Activated CD8-positive, alpha-beta memory T cell treated with anti-CD3 and anti-CD28 coated beads, Interleukin-2, amount 50 U/mL, for 1 hour (primary cell): Measurements from ENCODE around the gene OGFOD1.

Source experiments
- DNase-seq: peaks from one replicate; pipeline ENCODE4 v3.0.0-alpha.2; 2020; ENCODE audit errors: extremely low read depth

The OGFOD1 gene

DNA sequence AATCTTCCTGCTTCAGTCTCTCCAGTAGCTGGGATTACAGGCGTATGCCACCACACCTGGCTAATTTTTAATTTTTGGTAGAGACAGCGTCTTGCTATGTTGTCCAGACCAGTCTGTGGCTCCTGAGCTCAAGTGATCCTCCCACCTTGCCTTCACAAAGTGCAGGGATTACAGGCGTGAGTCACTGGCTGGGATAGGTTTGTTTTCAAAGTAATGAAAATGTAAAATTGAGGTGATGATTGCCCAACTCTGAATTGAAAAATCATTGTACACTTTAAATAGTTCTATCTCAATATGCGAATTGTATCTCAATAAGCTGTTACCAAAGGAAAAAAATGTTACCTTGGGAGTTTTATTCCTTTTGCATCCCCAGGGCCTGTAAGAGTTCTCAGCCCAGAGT, 24.8 kb upstream of the OGFOD1 start:
- DNase-seq: no peak

DNA sequence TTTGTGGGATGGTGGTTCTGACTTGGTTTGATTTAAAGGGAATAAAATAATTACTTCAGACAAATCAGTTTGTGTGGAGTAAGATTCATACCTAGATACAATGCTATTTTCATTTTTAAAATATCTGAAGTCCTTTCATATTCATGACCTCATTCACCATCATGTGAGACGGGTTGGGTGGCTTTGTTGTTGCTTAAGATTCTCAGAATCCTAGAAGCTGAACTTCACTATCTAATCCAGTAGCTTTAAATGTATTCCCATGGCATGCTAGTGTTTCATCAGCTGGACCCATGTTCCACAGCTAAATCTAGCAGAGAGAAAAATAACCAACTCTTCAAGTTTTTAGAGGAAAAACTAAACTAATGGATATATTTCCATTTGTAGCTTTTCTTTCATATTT, 23.3 kb upstream of the OGFOD1 start:
- no peak for DNase-seq

DNA sequence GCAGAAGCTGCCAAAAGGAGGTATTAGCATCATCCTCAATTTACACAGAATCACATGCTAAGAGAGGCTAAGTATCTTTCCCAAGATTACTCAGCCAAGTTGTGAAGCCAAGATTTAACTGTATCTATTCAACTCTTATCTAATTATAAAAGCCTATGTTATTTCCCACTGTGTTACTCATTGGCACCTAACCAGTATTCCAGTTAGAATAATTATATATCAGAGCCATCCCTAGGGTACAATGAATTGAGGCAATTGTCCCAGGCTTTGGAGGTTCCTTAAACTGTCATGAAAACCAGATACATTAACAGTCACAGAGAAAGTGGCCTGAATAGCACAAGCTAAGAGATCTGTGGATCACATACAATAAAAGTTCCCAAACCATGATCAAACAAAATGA, 15.1 kb upstream of the OGFOD1 start:
- no peak for DNase-seq

DNA sequence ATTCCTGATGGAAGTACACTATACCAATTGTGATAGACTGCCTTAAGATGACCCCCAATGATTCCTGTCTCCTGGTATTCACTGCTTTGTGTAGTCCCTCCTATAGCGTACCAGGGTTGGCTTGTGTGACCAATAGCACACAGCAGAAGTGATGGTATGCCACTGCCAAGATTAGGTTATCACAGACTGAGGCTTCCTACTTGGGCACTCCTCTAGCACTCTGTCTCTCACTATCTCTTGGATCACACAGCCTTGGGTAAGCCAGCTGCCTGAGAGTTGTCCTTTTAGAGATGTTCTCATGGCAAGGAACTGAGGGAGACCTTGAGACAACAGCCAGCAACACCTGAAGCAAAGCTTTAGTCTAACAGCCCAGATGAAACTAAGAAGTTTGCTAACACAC, 13.3 kb upstream of the OGFOD1 start:
- no peak for DNase-seq

DNA sequence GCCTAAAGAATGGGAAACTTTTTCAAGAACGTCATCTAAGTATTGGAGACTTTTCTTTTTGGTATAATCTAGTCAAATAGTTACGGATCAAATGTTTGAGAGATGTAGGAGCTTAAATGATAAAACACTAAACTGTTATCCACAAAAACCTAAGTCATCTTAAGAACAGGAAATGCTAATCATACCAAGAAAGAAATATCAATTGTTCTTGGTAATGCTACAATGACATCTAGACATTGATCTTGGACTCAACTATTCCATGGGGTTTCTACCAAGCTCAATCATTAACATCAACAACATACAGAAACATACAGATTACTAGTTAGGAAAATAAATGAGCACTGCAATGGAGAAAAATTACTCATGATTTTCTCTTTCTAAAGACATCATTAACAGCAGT, 4.1 kb upstream of the OGFOD1 start:
- no peak for DNase-seq

DNA sequence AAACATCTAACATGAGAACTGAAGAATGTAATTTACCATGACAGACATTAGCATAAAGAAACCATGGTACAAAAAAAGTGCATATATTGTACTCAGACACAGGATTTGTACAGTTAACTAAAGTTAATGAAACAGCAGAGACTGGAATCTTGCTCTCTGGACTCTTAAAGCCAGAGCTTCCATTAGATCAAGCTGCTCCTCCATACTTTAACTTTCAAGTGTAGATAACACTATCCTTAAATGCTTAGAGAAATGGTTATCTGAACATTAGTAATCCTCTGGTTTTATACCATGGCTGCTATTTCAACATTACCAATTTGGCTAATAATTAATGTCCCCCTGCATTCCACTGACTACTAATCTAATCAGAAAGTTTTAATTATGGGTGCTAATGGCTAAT, 3.3 kb upstream of the OGFOD1 start:
- DNase-seq: no peak

DNA sequence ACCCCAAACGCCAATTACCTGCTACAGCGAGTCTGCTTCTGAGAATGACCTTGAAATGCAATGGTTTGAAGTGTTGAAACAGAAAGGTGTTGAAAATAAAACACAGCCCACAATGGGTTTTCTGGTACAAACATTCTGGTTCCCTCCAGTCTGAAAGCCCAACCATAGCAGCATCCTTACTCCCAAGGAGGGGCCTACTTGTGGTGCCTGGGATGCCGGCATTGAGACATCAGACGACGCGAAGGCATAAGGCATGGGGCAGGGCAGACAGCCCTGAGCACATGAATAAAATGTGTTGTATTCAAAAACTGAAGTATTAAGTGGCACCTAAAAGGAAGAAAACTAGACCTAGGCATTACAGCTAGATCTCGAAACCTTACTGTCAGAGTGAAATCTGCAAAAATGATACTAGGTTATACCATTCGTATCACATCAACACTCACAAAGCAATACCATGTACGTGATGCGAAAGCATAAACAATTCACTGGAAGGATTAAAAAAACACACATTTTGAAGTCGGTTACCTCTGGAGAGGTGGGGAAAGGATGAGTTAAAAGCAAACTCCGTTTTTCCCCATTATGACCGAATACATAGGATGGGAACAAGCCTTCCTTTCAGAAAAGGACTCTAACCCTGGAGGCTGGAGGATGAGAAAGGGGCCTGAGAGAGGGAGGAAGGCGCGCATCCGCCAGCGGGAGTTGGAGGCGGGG, 924 bp upstream of the OGFOD1 start:
- DNase-seq: no peak

DNA sequence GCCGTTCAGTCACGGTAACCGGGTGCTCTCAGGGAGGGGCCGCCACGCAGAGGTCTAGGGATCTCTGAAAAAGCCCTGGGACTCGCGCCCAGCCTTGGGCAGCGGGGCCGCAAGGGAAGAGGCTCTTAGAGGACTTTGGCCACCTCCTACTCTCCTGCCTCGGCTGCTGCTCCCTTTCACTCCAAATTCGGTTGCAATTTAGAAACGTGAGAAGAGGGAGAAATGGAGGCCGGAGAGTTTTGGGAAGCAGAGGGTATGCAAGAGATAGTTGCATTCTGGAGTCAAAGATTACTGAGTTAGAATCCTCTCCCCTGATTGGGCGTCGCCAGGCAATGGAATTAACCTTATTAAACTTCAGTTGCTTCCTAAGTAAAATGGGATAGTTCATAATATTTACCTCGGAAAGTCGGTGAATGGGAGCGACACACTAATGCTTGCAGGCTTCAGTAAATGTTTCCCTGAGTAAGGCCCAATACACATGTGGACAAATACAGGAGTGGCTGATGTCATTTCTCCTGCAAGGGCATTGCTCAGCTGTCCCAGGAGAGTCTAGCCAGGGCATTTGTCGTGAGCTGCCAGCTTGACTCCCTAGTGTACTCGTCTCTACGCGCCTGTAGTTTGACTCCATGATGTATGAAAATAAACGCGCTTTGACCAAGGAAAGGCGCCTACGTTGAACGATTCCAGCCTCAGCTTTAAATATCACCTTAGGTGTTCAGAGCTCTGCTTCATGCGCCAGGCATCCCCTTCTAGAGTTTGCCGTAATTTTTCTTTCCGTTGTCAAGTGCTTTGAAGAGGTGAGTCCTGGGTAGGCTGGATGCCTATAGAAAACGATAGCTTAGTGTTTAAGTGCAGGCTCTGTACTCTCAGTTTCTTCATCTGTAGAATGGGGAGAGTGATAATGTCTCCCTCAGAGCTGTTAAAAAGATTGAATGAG, 667 bp downstream of the OGFOD1 start:
- no peak for DNase-seq

DNA sequence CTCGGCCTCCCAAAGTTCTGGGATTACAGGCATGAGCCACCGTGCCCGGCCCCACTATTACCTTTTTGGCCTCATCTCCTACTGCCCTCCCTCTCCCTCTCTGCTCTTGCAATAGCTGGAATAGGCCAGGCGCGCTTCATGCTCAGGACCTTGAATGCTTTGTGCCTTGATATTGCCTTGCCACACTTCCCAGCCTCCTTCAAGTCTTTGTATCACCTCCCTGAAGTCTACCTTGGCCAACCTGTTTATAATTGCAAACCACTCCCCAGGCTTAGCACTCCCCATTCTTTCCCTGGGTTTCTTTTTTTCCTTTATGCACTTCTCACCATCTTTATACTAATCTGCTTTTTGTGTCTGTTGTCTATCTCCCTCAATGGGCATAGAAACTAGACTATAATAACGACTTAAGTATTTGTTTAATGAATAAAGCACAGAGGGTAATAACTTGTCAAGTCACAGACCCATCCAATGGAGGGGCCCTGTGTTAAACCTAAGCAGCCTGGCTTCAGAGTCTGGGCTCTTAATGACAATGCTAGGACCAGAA, 6.6 kb downstream of the OGFOD1 start:
- no peak for DNase-seq

DNA sequence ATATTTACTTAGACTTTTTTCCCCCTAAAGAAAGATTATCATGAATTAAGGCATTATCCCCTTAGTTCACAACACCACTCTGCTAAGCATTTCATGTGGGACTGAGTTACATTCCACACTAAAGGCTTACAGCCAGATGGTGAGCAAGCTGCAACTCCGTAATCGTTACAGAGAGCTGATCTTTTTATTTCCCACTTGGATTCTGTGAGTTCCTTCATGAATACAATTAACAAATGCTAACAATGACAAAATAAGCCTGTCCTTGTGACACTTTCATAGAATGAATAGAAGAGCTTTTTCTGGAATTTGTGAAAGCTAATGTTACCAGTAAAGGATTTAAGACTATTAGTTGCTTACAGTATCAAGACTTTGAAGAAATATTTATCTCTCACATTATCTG, 8.7 kb downstream of the OGFOD1 start:
- no peak for DNase-seq

DNA sequence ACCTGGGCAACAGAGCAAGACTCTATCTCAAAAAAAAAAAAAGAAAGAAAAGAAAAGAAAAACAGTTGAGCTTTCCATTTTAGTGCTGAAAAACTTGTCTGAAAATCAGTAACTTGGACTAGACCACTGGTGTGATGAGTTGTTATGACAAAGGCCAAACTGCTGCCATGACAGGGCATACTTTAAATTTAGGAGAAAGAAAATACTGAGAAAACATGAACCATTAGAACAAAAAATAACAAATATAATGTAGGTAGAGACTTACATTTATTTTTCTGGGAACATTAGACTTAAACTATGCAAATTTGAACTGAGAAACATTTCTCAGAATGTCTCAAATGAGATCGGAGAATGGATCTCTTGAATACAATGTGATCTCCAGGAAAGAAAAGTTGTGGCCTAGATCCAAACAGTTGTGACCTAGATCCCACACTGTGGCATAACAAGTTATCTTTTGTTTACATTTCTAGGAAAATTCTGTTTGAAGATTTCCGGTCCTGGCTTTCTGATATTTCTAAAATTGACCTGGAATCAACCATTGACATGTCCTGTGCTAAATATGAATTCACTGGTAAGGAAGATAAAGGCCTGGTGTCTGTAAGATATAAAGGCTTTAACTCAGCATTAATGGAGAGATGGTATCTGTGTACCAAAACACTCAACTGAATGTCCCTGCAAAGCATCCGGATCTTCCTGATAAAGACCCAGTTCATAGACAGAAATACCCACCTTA, 10.9 kb downstream of the OGFOD1 start:
- DNase-seq: no peak

DNA sequence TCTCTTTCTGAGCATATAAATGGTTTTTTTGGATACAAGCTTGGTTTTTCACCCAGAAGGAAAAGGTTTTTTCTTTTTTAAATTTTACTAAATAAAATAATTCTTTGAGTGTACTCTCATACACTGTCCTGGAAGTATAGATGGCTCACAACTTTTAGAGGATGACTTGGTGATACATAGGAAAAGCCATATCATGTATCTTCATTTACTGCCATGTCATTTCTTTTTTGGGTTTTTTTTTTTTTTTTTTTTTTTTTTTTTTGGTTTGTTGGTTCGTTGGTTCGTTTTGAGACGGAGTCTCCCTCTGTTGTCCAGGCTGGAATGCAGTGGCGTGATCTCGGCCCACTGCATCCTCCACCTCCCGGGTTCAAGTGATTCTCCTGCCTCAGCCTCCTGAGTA, 11.8 kb downstream of the OGFOD1 start:
- DNase-seq: no peak

DNA sequence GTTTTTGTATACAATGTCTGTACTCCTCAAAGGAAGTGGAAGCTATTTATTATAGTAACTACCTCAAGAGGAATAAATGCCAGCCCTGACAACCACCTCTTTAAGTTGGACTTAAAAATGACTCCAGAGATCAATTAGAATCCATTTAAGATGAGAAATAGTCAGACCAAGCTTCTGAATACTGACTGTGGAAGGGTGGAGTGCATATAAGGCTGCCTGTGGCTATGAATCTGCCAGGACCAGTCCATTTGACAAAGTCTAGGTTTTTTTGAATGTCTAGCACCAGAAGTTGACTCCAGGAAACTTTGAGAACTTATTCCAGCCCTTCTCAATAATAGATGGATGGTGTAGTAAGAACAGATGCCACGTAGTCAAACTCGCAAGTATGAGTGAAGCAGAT, 15.0 kb downstream of the OGFOD1 start:
- no peak for DNase-seq

DNA sequence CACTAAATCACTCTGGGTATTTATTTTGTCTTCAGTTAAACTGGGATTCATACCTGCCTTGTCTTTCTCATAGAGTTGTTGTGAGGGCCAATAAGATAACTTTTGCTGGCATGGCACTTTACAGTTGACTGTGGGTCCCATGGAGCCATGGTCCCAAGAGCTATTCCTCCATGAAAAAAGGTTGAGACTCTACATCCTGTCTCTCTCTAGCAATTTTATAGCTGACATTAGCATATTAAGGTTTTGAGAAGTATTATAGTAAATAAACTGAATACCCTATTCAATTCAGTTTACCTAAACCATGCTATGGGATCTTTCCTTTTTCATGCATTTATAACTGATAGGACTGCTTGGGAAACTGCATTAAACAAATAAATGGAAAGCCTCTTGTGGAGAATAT, 17.4 kb downstream of the OGFOD1 start:
- no peak for DNase-seq

DNA sequence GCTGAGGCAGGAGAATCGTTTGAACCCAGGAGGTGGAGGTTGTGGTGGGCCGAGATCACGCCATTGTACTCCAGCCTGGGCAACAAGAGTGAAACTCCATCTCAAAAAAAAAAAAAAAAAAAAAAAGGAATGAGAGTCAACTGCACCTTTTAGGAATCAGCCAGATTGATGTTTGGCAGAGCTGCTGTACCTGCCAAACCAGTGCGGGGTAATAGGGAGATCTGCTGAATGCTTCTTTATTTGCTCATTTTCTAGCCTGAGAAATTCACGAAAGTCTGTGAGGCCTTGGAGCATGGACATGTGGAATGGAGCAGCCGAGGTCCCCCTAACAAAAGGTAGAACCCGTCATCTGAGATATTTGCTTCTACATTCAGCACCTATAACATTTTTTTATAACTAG, 18.4 kb downstream of the OGFOD1 start:
- no peak for DNase-seq

DNA sequence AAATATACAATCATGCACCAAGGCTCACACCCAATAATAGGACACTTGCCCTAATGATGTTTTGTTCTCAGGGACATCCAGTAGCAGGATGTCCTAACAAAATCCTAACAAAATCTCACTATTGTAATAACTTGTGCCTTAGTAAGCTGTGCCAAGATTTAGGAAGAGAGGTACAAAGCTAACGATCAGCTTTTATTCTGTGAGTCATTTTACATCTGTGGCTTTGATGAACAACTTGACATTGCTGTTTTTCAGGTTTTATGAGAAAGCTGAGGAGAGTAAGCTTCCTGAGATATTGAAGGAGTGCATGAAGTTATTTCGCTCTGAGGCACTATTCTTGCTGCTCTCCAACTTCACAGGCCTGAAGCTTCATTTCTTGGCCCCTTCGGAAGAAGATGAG, 18.9 kb downstream of the OGFOD1 start:
- no peak for DNase-seq

DNA sequence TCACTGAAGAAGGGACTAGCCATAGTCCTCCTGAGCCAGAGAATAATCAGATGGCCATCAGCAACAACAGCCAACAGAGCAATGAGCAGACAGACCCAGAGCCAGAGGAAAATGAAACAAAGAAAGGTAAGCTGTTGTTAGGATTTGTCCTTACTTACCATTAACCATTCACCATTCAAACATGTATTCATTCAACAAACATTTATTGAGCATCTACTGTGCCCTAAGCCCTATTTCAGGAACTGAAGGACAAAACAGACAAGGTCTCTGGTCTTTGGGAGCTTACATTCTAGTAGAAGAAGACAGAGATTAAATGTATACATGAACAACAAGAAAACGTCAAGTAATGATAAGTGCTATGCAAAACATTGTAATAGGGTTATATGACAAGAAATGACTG, 19.3 kb downstream of the OGFOD1 start:
- DNase-seq: no peak

DNA sequence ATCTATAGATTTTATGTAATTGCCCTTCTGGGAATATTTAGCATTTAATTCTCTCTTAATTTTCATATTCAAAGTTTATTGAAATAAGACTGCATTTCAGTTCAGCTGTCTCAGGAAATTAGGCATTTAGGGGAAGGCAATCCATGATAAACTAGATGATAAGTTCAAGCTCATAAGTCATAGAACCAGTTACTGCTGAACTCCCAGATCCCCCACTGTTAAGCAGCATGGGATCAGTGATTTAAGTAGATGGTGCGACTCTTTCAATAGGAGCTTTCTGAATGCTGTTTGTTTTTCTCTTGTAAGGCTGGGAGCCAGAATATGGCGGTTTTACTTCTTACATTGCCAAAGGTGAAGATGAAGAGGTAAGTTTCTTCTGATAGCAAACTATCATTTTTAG, 23.8 kb downstream of the OGFOD1 start:
- no peak for DNase-seq

DNA sequence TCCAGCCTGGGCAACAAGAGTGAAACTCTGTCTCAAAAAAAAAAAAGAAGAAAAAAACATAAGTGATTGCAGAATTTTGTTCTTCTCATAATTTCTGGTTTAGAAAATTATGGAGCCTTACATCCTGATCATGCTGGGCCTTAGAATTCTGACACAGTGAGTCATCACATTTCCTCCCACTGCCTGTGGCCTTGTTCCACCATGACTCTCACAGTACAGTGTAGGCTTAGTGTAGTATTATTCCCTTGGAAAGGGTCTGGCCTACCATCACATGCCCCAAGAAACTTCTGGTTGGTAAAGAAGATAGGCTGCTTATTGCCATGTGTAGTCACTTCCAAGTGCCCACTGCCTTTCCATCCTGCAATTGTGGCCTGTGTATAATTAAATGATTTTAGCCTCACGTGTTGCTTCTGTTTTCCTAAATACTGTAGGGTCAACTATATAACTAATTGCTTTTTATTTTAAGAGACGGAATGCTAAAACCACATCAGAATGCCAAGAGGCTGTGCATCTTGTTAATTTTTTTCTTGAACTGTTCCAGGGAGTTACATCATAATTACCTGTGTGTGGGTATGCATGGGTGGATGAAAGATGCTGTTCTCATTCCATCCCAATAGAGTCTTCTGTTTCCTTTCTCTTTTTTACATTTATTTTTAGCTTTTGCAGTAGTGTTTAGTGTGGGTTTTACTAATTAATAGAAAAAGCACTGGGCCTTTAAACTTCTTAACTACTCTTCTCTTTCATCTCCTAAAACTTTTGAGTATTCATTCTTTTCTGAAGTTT, 25.9 kb downstream of the OGFOD1 start:
- no peak for DNase-seq

DNA sequence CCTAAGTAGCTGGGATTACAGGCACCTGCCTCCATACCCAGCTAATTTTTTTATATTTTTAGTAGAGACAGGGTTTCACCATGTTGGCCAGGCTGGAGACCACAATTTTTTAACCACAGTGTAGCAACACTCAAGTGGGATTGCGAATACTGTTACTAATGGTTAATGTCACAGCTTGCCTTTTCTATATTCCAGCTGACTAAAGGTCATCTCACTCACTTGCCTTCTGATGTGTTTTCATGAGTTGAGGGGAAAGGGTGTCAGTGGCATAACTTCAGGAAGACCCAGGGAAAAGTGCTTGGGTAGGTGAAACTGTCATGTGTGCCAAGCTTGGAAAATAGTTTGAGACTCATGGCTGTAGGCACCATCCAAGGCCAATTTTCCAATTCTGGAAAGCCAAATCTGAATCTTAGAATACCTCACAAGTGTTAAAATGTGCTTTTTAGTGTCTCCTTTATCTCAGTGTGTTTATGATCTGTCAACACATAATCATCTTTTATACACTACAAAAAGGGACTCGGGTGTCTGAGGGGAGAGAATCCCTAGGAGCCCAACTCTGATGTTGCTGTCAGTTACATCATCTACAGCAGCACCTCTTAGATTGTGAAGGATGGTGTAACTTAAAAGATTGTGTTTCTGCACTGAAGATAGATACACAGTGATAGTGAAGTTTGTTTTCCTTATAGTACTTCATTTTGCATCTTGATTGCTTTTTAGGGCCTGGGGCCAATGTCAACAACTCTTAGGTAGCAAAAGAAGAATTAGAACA, 27.1 kb downstream of the OGFOD1 start:
- DNase-seq: no peak

DNA sequence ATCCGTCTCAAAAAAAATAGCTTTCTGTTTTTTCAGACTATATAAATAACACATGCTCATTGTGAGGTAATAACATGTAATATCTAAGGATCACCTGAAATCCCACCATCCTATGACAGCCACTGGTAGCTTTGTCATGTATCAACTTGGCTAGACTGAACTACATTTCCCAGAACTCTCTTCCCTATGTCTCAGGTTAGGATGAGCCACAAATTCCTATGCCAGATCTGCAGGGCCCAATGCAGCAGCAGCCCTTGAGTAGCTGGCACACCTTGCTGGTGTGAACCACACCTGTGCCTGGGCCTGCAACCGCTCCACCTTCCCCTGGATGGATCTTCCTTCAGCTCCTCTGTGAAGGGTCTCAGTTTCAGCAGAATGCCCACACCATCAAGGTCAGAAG, 28.1 kb downstream of the OGFOD1 start:
- no peak for DNase-seq
